Measurements from ENCODE around the gene OBSL1. TPM values are rescaled to one million over a fixed set of nuclear protein-coding genes. Genes with fewer than 3 reads are reported as not detected.

Gene OBSL1
- total RNA-seq, 6 experiments from 2014 or later = 60.0 to 85.2 (median 65.8) TPM

DNA sequence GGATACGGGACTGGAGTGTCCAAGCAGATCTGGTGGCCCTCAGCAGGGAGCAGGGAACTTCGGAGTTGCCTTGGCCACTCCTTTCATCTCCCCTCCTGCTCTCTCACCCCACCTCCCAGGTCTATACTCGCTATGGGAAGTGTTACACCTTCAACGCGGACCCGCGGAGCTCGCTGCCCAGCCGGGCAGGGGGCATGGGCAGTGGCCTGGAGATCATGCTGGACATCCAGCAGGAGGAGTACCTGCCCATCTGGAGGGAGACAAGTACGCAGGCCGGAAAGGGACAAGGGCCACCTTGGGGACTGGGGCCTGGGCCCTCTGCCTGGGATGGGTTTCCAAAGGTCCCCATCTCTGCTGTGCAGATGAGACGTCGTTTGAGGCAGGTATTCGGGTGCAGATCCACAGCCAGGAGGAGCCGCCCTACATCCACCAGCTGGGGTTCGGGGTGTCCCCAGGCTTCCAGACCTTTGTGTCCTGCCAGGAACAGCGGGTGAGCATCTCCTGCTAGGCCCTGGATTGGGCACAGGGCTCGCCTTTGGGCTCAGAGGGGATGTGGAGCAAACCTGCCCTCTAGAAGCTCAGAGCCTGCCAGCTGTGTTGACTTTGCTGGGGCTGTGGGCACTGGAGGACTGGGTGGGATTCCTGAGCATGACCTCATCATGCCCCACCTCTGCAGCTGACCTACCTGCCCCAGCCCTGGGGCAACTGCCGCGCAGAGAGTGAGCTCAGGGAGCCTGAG lies 39.5 kb downstream of the OBSL1 start:
- TF ChIP-seq, protein P1, sequence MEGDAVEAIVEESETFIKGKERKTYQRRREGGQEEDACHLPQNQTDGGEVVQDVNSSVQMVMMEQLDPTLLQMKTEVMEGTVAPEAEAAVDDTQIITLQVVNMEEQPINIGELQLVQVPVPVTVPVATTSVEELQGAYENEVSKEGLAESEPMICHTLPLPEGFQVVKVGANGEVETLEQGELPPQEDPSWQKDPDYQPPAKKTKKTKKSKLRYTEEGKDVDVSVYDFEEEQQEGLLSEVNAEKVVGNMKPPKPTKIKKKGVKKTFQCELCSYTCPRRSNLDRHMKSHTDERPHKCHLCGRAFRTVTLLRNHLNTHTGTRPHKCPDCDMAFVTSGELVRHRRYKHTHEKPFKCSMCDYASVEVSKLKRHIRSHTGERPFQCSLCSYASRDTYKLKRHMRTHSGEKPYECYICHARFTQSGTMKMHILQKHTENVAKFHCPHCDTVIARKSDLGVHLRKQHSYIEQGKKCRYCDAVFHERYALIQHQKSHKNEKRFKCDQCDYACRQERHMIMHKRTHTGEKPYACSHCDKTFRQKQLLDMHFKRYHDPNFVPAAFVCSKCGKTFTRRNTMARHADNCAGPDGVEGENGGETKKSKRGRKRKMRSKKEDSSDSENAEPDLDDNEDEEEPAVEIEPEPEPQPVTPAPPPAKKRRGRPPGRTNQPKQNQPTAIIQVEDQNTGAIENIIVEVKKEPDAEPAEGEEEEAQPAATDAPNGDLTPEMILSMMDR (IDR thresholded peaks at IDR 0.05) = no peak
- H3K9me3 Mint-ChIP-seq = no peaks in the 10 kb centered on the region
- no peak for DNase-seq
- 0 out of 2 replicates have a peak, but pooled peaks cover 4% of the 10 kb centered on the region for H3K4me1 Mint-ChIP-seq (ENCODE audit: low read depth)
- H3K4me3 Mint-ChIP-seq = no peak overlapping the region
- H3K27ac Mint-ChIP-seq = no peak overlapping the region
- H3K36me3 Mint-ChIP-seq (ENCODE audit: low read depth) = no peaks in the 10 kb centered on the region
- H3K27me3 Mint-ChIP-seq (ENCODE audit: insufficient read depth) = peaks cover 29% of the 10 kb centered on the region

DNA sequence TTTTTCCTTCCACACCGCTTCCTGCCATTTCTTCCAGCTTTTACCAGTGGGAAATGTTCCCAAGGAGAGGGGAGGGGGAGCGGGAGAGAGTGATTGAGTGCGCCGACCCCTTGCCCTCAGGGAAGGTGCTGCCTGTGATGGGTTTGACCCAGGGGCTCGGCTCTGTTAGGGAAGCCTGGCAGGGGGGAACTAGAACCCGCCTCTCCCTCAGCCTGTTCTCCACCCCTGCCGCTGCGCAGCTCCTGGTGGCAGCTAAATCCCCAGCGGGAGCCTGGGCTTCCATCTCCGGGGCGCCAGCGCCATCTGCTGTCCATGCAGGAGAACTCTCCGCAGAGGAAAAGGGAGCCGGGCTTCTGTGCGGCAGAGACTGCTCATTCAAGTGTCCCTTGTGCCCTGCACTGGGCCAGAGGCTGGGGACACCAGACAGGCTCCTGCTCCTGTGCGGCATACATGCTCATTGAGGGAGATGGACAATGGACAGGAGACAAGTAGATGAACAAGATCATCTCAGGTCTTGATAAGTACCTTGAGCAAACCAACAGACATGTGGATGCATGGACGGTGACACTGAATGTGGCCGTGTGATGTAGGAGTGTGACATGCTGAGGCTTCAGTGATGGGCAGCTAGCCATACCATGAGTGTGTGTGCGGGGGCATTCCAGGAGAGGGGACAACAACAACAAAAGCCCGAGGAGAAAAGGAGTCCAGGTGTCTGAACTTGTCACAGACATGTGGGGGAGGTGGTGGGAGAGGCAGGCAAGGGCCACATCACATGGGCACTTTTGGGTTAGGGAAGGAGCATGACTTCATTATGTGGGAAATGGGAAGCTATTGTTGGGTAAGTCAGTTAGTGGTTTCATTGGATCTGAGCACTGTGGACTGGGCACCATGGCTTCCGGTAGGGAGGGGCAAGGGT lies 41.0 kb downstream of the OBSL1 start:
- Mint-ChIP-seq H3K4me3 (peak overlapping the region; percentile 66), H3K9me3 (no peaks in the 10 kb centered on the region), H3K4me1 (ENCODE audit: low read depth) (0 out of 2 replicates have a peak, but pooled peaks cover 4% of the 10 kb centered on the region), H3K27ac (no peak overlapping the region), H3K36me3 (ENCODE audit: low read depth) (no peaks in the 10 kb centered on the region), H3K27me3 (ENCODE audit: insufficient read depth) (peaks cover 33% of the 10 kb centered on the region)
- TF ChIP-seq, protein P1 (IDR thresholded peaks at IDR 0.05) = peak; percentile 97
- peak; percentile 75 for DNase-seq

- peaks cover 4% of the 10 kb centered on the region; the same call in 1 of the 2 replicates for H3K4me1 Mint-ChIP-seq (ENCODE audit: low read depth)
- H3K27me3 Mint-ChIP-seq (ENCODE audit: insufficient read depth) = peaks cover 23% of the 10 kb centered on the region
- no peak overlapping the region for H3K4me3 Mint-ChIP-seq
- H3K36me3 Mint-ChIP-seq (ENCODE audit: low read depth) = no peaks in the 10 kb centered on the region
- no peak for DNase-seq
- TF ChIP-seq, protein P1 (IDR thresholded peaks at IDR 0.05) = no peak
- H3K9me3 Mint-ChIP-seq = no peaks in the 10 kb centered on the region
- H3K27ac Mint-ChIP-seq = no peak overlapping the region
These were observed 43.9 kb downstream of the OBSL1 start for GRCh38 chr2:219527472-219527871.

DNA sequence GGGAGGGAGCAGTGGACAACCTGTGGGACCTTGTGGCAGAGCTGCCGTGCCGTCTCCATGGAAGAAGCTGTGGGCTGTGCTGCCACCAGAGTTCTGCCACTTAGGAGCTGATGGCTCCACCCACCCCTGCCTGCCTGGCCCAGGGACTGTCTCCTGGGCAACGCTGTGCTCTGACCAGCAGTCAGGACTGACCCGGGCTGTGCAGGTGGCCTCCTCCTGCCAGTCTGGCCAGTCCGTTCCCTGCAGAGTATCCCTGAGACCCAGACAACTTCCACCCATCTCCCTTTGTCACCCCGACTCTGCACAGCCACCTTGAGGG lies 44.3 kb downstream of the OBSL1 start:
- H3K36me3 Mint-ChIP-seq (ENCODE audit: low read depth) = no peaks in the 10 kb centered on the region
- TF ChIP-seq, protein P1 (IDR thresholded peaks at IDR 0.05) = no peak
- no peak overlapping the region for H3K27ac Mint-ChIP-seq
- H3K4me1 Mint-ChIP-seq (ENCODE audit: low read depth) = peaks cover 6% of the 10 kb centered on the region
- H3K9me3 Mint-ChIP-seq = no peaks in the 10 kb centered on the region
- peaks cover 23% of the 10 kb centered on the region for H3K27me3 Mint-ChIP-seq (ENCODE audit: insufficient read depth)
- no peak overlapping the region for H3K4me3 Mint-ChIP-seq
- no peak for DNase-seq

- Mint-ChIP-seq H3K4me1 (ENCODE audit: low read depth) (peaks cover 11% of the 10 kb centered on the region), H3K4me3 (no peak overlapping the region), H3K36me3 (ENCODE audit: low read depth) (no peaks in the 10 kb centered on the region), H3K9me3 (no peaks in the 10 kb centered on the region), H3K27ac (no peak overlapping the region), H3K27me3 (ENCODE audit: insufficient read depth) (peaks cover 23% of the 10 kb centered on the region)
- no peak for DNase-seq
- TF ChIP-seq, protein P1 (IDR thresholded peaks at IDR 0.05) = no peak
These were observed 44.8 kb downstream of the OBSL1 start for GRCh38 chr2:219526320-219527075.
